ENCODE results near the gene TFCP2L1.

Gene TFCP2L1

DNA sequence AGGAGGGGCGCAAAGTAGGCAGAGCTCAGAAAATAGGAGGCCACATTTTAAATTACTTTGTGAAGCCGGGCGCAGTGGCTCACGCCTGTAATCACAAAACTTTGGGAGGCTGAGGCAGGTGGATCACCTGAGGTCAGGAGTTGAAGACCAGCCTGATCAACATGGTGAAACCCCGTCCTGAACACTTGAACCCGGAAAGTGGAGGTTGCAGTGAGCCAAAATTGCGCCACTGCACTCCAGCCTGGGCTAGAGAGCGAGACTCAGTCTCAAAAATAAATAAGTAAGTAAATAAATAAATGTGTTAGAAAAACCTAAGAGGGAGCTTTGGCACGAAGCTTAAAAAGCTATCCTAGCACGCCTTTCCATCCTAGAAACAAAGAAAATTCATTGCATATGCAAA is 105.5 kb downstream of the TFCP2L1 start:
- Histone ChIP-seq H3K9me2 (replicated peaks; ENCODE audit: insufficient read depth, low read length) (no peaks in the 10 kb centered on the region; the same call in 1 of the 2 replicates), H3K79me2 (ENCODE audit: insufficient read depth, low read length) (no peaks in the 10 kb centered on the region), H2AFZ (ENCODE audit: low read depth, low read length, severe bottlenecking) (no peak overlapping the region), H3K27me3 (ENCODE audit: low read length) (no peaks in the 10 kb centered on the region), H3K4me2 (ENCODE audit: low read depth, low read length, poor library complexity, severe bottlenecking) (no peak overlapping the region), H3F3A (ENCODE audit: insufficient read depth) (no peaks in the 10 kb centered on the region), H3K36me3 (ENCODE audit: low read length) (no peaks in the 10 kb centered on the region), H3K27ac (ENCODE audit: low read depth, low read length) (no peak overlapping the region), H4K20me1 (ENCODE audit: low read depth, low read length) (no peaks in the 10 kb centered on the region), H3K9ac (ENCODE audit: low read length) (no peak overlapping the region), H3K9me3 (ENCODE audit: insufficient read depth, low read length) (no peaks in the 10 kb centered on the region), H3K4me3 (ENCODE audit: insufficient read depth, low read length, poor library complexity, severe bottlenecking) (no peak overlapping the region)
- no peak for TF ChIP-seq EZH2phosphoT487 (conservative IDR thresholded peaks at IDR 0.05; ENCODE audit: low read length)
- TF ChIP-seq, protein P1, sequence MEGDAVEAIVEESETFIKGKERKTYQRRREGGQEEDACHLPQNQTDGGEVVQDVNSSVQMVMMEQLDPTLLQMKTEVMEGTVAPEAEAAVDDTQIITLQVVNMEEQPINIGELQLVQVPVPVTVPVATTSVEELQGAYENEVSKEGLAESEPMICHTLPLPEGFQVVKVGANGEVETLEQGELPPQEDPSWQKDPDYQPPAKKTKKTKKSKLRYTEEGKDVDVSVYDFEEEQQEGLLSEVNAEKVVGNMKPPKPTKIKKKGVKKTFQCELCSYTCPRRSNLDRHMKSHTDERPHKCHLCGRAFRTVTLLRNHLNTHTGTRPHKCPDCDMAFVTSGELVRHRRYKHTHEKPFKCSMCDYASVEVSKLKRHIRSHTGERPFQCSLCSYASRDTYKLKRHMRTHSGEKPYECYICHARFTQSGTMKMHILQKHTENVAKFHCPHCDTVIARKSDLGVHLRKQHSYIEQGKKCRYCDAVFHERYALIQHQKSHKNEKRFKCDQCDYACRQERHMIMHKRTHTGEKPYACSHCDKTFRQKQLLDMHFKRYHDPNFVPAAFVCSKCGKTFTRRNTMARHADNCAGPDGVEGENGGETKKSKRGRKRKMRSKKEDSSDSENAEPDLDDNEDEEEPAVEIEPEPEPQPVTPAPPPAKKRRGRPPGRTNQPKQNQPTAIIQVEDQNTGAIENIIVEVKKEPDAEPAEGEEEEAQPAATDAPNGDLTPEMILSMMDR (IDR thresholded peaks at IDR 0.05; ENCODE audit: insufficient read depth, low read length, poor library complexity, severe bottlenecking): no peak

DNA sequence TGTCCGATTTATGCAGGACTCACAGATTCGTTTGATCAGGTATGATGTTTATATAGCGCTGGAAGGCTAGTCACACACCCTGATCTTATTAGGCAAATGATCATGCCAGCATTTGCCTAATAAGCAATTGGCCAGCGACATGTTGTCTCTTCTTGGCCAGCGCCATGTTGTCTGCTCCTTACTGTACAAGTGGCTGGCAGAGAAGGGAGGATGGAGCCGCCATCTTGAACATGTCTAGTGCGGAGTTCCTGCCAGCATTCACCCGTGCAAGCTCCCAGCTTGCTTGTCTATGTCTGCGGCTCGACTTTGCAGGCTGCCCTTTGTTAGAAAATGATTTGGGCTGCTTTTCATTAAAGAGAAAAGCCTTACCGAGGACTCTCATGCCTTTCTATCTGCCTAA is 106.3 kb downstream of the TFCP2L1 start:
- no peaks in the 10 kb centered on the region for H3K36me3 ChIP-seq (ENCODE audit: low read length)
- H2AFZ ChIP-seq (ENCODE audit: low read depth, low read length, severe bottlenecking): no peak overlapping the region

GRCh38 chr2:121177896-121178295 is 107.1 kb downstream of the TFCP2L1 start:
- Histone ChIP-seq H3K9ac (ENCODE audit: low read length) (no peak overlapping the region), H3K36me3 (ENCODE audit: low read length) (no peaks in the 10 kb centered on the region), H2AFZ (ENCODE audit: low read depth, low read length, severe bottlenecking) (no peak overlapping the region), H3K79me2 (ENCODE audit: insufficient read depth, low read length) (no peaks in the 10 kb centered on the region), H3K9me3 (ENCODE audit: insufficient read depth, low read length) (no peaks in the 10 kb centered on the region), H3K27ac (ENCODE audit: low read depth, low read length) (no peak overlapping the region), H3K4me3 (ENCODE audit: insufficient read depth, low read length, poor library complexity, severe bottlenecking) (no peak overlapping the region), H3K27me3 (ENCODE audit: low read length) (no peaks in the 10 kb centered on the region), H4K20me1 (ENCODE audit: low read depth, low read length) (no peaks in the 10 kb centered on the region), H3F3A (ENCODE audit: insufficient read depth) (no peaks in the 10 kb centered on the region), H3K9me2 (replicated peaks; ENCODE audit: insufficient read depth, low read length) (no peaks in the 10 kb centered on the region; the same call in 1 of the 2 replicates), H3K4me2 (ENCODE audit: low read depth, low read length, poor library complexity, severe bottlenecking) (no peak overlapping the region)
- no peak for TF ChIP-seq EZH2phosphoT487 (conservative IDR thresholded peaks at IDR 0.05; ENCODE audit: low read length)
- TF ChIP-seq, protein P1 (IDR thresholded peaks at IDR 0.05; ENCODE audit: insufficient read depth, low read length, poor library complexity, severe bottlenecking): no peak

More for the DNA sequence above, 106.3 kb downstream of the TFCP2L1 start:
- H4K20me1 ChIP-seq (ENCODE audit: low read depth, low read length): no peaks in the 10 kb centered on the region
- no peaks in the 10 kb centered on the region; the same call in 1 of the 2 replicates for H3K9me2 ChIP-seq (replicated peaks; ENCODE audit: insufficient read depth, low read length)
- H3K9ac ChIP-seq (ENCODE audit: low read length): no peak overlapping the region
- no peak overlapping the region for H3K4me3 ChIP-seq (ENCODE audit: insufficient read depth, low read length, poor library complexity, severe bottlenecking)
- no peak for TF ChIP-seq EZH2phosphoT487 (conservative IDR thresholded peaks at IDR 0.05; ENCODE audit: low read length)
- TF ChIP-seq, protein P1 (IDR thresholded peaks at IDR 0.05; ENCODE audit: insufficient read depth, low read length, poor library complexity, severe bottlenecking): no peak
- no peaks in the 10 kb centered on the region for H3K27me3 ChIP-seq (ENCODE audit: low read length)
- H3K4me2 ChIP-seq (ENCODE audit: low read depth, low read length, poor library complexity, severe bottlenecking): no peak overlapping the region
- H3K79me2 ChIP-seq (ENCODE audit: insufficient read depth, low read length): no peaks in the 10 kb centered on the region
- no peak overlapping the region for H3K27ac ChIP-seq (ENCODE audit: low read depth, low read length)
- no peaks in the 10 kb centered on the region for H3K9me3 ChIP-seq (ENCODE audit: insufficient read depth, low read length)
- no peaks in the 10 kb centered on the region for H3F3A ChIP-seq (ENCODE audit: insufficient read depth)
